HEK293 (cell line): Measurements from ENCODE around the gene CYS1.

Experiments used
- CTCF ChIA-PET: fragments of 350-600 bp; formaldehyde crosslinking; extraction: SDS; loops from one replicate; lab custom pipeline; 2021; ENCODE audit warnings: antibody characterized with exemption; lab: Yijun Ruan, JAX
- POLR2A ChIA-PET: fragments of 300-600 bp; formaldehyde crosslinking; extraction: SDS; loops from one replicate; lab custom pipeline; 2020; ENCODE audit warnings: antibody characterized with exemption, inconsistent platforms; lab: Yijun Ruan, JAX
- H3K27ac ChIP-seq: fragments of 200-500 bp; sonication (Bioruptor generic); 2 replicates; pipeline ENCODE4 v1.5.1; 2014; ENCODE audit warnings: low read depth, low read length, control low read depth, inconsistent platforms; ENCODE audit errors: extremely low read depth
- H3K36me3 ChIP-seq, 2 experiments: fragments of 200-500 bp in 1 of 2; sonication (Bioruptor generic) in 1 of 2; 1 replicate in 1 of 2; 2 replicates in 1 of 2; pipeline ENCODE4 v1.5.1; 2014 to 2017; ENCODE audit warnings: inconsistent platforms in 2 of 2, low read length in 2 of 2; ENCODE audit not compliant: control insufficient read depth in 2 of 2, insufficient read depth in 1 of 2
- H3K4me1 ChIP-seq: fragments of 200-500 bp; sonication (Bioruptor generic); 2 replicates; pipeline ENCODE4 v1.5.1; 2014; ENCODE audit warnings: mild to moderate bottlenecking, low read length, inconsistent platforms; ENCODE audit not compliant: control insufficient read depth, insufficient read depth
- H3K4me3 ChIP-seq: 2 replicates; pipeline ENCODE4 v1.5.1; 2011; ENCODE audit warnings: low read depth, mild to moderate bottlenecking, control low read depth, low read length, moderate library complexity
- H3K9me3 ChIP-seq: fragments of 200-500 bp; sonication (Bioruptor generic); 2 replicates; pipeline ENCODE4 v1.5.1; 2014; ENCODE audit warnings: low read depth, low read length, inconsistent platforms; ENCODE audit not compliant: control insufficient read depth, insufficient read depth
- FEZF1 ChIP-seq: fragments of 450-650 bp; formaldehyde crosslinking; IDR thresholded peaks from 2 replicates; pipeline ENCODE4 v1.5.1; 2016; ENCODE audit warnings: missing biosample characterization, missing genetic modification characterization
- GLIS1 ChIP-seq: fragments of 450-650 bp; formaldehyde crosslinking; IDR thresholded peaks from 2 replicates; pipeline ENCODE4 v1.5.1; 2016; ENCODE audit warnings: missing biosample characterization, missing genetic modification characterization
- PRDM1 ChIP-seq: fragments of 450-650 bp; formaldehyde crosslinking; IDR thresholded peaks from 2 replicates; pipeline ENCODE4; 2016; ENCODE audit warnings: missing biosample characterization, missing genetic modification characterization
- SCRT1 ChIP-seq: fragments of 450-650 bp; formaldehyde crosslinking; IDR thresholded peaks from 2 replicates; pipeline ENCODE4 v1.5.1; 2016; ENCODE audit warnings: missing biosample characterization, missing genetic modification characterization, borderline replicate concordance
- SP7 ChIP-seq: fragments of 450-650 bp; formaldehyde crosslinking; IDR thresholded peaks from 2 replicates; pipeline ENCODE4 v1.5.1; 2016; ENCODE audit warnings: missing biosample characterization, missing genetic modification characterization
- ZBTB17 ChIP-seq: fragments of 450-650 bp; formaldehyde crosslinking; IDR thresholded peaks from 2 replicates; pipeline ENCODE4 v1.5.1; 2016; ENCODE audit warnings: missing biosample characterization, missing genetic modification characterization
- ZBTB8A ChIP-seq: fragments of 450-650 bp; formaldehyde crosslinking; IDR thresholded peaks from 2 replicates; pipeline ENCODE4 v1.5.1; 2016; ENCODE audit warnings: missing biosample characterization, missing genetic modification characterization
- ZFHX2 ChIP-seq: fragments of 450-650 bp; formaldehyde crosslinking; conservative IDR thresholded peaks from 2 replicates; pipeline ENCODE4 v1.5.1; 2016; ENCODE audit warnings: missing biosample characterization, missing genetic modification characterization
- ZNF140 ChIP-seq: fragments of 450-650 bp; formaldehyde crosslinking; IDR thresholded peaks from 2 replicates; pipeline ENCODE4 v1.5.1; 2016; ENCODE audit warnings: missing biosample characterization, missing genetic modification characterization
- ZNF211 ChIP-seq: fragments of 450-650 bp; formaldehyde crosslinking; IDR thresholded peaks from 2 replicates; pipeline ENCODE4 v1.5.1; 2016; ENCODE audit warnings: low read depth, missing biosample characterization, missing genetic modification characterization
- ZNF274 ChIP-seq, 2 experiments: fragments of 200-500 bp in 1 of 2; fragments of 450-650 bp in 1 of 2; sonication (Bioruptor generic) in 1 of 2; formaldehyde crosslinking in 1 of 2; IDR thresholded peaks; 2 replicates each; pipeline versions ENCODE4 v1.5.1 to v1.6.1; 2014 to 2016; ENCODE audit warnings: borderline replicate concordance in 1 of 2, inconsistent platforms in 1 of 2, low read length in 1 of 2, missing biosample characterization in 1 of 2, missing genetic modification characterization in 1 of 2
- ZNF354C ChIP-seq: fragments of 450-650 bp; formaldehyde crosslinking; IDR thresholded peaks from 2 replicates; pipeline ENCODE4 v1.5.1; 2016; ENCODE audit warnings: missing biosample characterization, missing genetic modification characterization, low read depth, borderline replicate concordance
- ZNF639 ChIP-seq: fragments of 450-650 bp; formaldehyde crosslinking; IDR thresholded peaks from 2 replicates; pipeline ENCODE4 v1.5.1; 2016; ENCODE audit warnings: missing biosample characterization, missing genetic modification characterization
- ZNF785 ChIP-seq: fragments of 450-650 bp; formaldehyde crosslinking; IDR thresholded peaks from 2 replicates; pipeline ENCODE4 v1.5.1; 2016; ENCODE audit warnings: missing biosample characterization, missing genetic modification characterization
- ZNF843 ChIP-seq: fragments of 450-650 bp; formaldehyde crosslinking; IDR thresholded peaks from 2 replicates; pipeline ENCODE4 v1.5.1; 2016; ENCODE audit warnings: missing biosample characterization, missing genetic modification characterization
- ZSCAN4 ChIP-seq: fragments of 450-650 bp; formaldehyde crosslinking; IDR thresholded peaks from 2 replicates; pipeline ENCODE4 v1.5.1; 2017; ENCODE audit warnings: missing biosample characterization, missing genetic modification characterization
- TF ChIP-seq, protein P1 (sequence below): fragments of 450-650 bp; formaldehyde crosslinking; IDR thresholded peaks from 2 replicates; pipeline ENCODE4 v1.5.1; 2016; ENCODE audit warnings: missing biosample characterization, missing genetic modification characterization
- TF ChIP-seq, protein P2 (sequence below): fragments of 450-650 bp; formaldehyde crosslinking; IDR thresholded peaks from 2 replicates; pipeline ENCODE4 v1.5.1; 2016; ENCODE audit warnings: missing biosample characterization, missing genetic modification characterization

Gene CYS1

GRCh38 chr2:10079266-10079869, 843 bp downstream of the CYS1 start (continued):
- TF ChIP-seq ZNF140 (no peak), SP7 (peak; percentile 30; the same call in 1 of the 2 replicates), ZSCAN4 (tag by site-specific recombination) (no peak), ZNF211 (no peak), ZBTB17 (tag by site-specific recombination) (peak; percentile 38; the same call in 1 of the 2 replicates), FEZF1 (tag by site-specific recombination) (no peak), ZFHX2 (tag by site-specific recombination) (no peak; the same call in 1 of the 2 replicates), ZNF274 (IDR thresholded peaks at IDR 0.05; ENCODE audit: low read length) (no peak), ZNF274 (tag by site-specific recombination; IDR thresholded peaks at IDR 0.05; ENCODE audit: borderline replicate concordance) (no peak), ZBTB8A (peak; percentile 72), ZNF785 (no peak), ZNF843 (tag by site-specific recombination) (no peak), ZNF354C (no peak), ZNF639 (no peak)
- TF ChIP-seq, protein P1, sequence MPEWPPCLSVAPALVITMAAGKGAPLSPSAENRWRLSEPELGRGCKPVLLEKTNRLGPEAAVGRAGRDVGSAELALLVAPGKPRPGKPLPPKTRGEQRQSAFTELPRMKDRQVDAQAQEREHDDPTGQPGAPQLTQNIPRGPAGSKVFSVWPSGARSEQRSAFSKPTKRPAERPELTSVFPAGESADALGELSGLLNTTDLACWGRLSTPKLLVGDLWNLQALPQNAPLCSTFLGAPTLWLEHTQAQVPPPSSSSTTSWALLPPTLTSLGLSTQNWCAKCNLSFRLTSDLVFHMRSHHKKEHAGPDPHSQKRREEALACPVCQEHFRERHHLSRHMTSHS, result no peak
- TF ChIP-seq, protein P2, sequence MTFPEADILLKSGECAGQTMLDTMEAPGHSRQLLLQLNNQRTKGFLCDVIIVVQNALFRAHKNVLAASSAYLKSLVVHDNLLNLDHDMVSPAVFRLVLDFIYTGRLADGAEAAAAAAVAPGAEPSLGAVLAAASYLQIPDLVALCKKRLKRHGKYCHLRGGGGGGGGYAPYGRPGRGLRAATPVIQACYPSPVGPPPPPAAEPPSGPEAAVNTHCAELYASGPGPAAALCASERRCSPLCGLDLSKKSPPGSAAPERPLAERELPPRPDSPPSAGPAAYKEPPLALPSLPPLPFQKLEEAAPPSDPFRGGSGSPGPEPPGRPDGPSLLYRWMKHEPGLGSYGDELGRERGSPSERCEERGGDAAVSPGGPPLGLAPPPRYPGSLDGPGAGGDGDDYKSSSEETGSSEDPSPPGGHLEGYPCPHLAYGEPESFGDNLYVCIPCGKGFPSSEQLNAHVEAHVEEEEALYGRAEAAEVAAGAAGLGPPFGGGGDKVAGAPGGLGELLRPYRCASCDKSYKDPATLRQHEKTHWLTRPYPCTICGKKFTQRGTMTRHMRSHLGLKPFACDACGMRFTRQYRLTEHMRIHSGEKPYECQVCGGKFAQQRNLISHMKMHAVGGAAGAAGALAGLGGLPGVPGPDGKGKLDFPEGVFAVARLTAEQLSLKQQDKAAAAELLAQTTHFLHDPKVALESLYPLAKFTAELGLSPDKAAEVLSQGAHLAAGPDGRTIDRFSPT (tag by site-specific recombination), result no peak
- TF ChIP-seq, all 188 proteins: peak for 15

DNA sequence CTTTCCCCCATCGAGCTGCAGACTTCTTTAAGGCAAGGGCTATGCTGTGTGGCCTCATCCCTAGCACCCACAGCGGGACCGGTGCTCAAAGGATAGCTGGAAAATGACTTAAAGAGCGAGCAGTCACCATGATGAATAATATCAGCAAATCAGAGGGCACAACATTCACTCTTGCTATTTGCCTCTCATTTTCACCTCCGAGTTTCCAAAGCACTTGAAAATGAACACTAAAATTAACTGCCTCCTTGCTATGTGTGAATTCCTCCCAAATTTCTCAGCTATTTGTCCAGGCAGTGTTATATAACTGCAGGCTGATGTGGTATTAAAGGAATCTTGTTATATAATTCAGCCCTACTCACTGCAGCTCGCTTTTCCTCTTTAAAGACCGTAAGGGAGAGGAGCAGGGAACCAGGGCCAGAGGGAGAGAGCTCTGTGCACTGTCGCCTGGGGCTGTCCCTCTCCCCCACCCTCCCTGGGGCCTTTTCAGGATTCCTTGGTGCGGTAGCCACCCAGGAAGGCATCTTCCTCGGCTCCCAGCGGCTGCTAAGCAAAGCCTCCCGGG, 1.4 kb downstream of the CYS1 start:
- Histone ChIP-seq H3K27ac (peak overlapping the region; percentile 49; the same call in 1 of the 2 replicates), H3K36me3 (no peaks in the 10 kb centered on the region; a peak in 1 of 3 replicates), H3K4me3 (no peak overlapping the region)
- CTCF ChIA-PET, result interaction anchor here (0.7 to 2.4 kb wide), 9 partner anchors 13 to 607 kb away, joined by 3 to 14 read pairs (median 4); no protein-coding TSS in a partner anchor
- TF ChIP-seq PRDM1 (tag by site-specific recombination) (peak; percentile 74), GLIS1 (tag by site-specific recombination) (peak; percentile 24; the same call in 1 of the 2 replicates), SCRT1 (tag by site-specific recombination) (no peak)
- TF ChIP-seq, all 188 proteins: peak for 2
- POLR2A ChIA-PET, result no interaction called here
- no peaks in the 10 kb centered on the region for H3K9me3 ChIP-seq
- H3K4me1 ChIP-seq, result 0 out of 2 replicates have a peak, but pooled peaks cover 7% of the 10 kb centered on the region
